ENCODE results near the gene LRRC59. TPM values are rescaled to one million over a fixed set of nuclear protein-coding genes. Genes with fewer than 3 reads are reported as not detected.

Gene LRRC59
- total and polyA plus RNA-seq, 8 donors: 43.6 to 151 (median 54.3) TPM

DNA sequence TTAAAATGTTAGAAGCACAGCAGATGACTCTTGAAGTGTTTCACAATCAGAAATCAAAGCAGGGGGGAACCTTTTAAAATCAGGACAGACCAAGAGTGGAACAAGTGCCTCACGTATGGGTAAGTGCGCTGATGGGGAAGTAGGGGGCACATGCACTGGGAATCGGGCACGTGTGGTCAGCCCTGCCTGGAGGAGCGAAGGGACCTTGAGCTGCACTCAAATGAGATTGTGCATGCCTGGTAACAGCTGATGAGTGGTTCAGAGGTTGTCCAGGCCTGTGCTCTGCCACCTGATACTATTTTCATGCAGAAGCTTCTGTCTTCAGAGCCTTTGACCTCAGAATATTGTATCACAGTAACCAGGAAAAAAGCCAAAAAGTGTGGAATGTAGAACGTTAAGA is 65.1 kb downstream of the LRRC59 start:
- ATAC-seq (no peak), DNase-seq (no peak)
- no peaks in the 10 kb centered on the region for H3K4me1 ChIP-seq
- no peaks in the 10 kb centered on the region for H3K36me3 ChIP-seq
- no peak overlapping the region for H3K27ac ChIP-seq
- TF ChIP-seq, protein P1, sequence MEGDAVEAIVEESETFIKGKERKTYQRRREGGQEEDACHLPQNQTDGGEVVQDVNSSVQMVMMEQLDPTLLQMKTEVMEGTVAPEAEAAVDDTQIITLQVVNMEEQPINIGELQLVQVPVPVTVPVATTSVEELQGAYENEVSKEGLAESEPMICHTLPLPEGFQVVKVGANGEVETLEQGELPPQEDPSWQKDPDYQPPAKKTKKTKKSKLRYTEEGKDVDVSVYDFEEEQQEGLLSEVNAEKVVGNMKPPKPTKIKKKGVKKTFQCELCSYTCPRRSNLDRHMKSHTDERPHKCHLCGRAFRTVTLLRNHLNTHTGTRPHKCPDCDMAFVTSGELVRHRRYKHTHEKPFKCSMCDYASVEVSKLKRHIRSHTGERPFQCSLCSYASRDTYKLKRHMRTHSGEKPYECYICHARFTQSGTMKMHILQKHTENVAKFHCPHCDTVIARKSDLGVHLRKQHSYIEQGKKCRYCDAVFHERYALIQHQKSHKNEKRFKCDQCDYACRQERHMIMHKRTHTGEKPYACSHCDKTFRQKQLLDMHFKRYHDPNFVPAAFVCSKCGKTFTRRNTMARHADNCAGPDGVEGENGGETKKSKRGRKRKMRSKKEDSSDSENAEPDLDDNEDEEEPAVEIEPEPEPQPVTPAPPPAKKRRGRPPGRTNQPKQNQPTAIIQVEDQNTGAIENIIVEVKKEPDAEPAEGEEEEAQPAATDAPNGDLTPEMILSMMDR (IDR thresholded peaks at IDR 0.05): no peak
- H3K9me3 ChIP-seq: no peaks in the 10 kb centered on the region
- H3K27me3 ChIP-seq: peaks cover 0 to 4% of the 10 kb centered on the region in 2 donors
- no peak overlapping the region for H3K4me3 ChIP-seq
- intact Hi-C loops (cut with DNase I): no loop called here

Other genes with a start within 250 kb of the LRRC59 start
- 10 to 100 TPM; 67.4 to 86.6 TPM for gene PPP1R9B, start 246.8 kb downstream of the LRRC59 start, total RNA-seq
- gene PPP1R9B, start 246.8 kb downstream of the LRRC59 start, polyA plus RNA-seq (ENCODE audit: insufficient read length in 6 of 6): 10 to 100 TPM; 53.4 to 68.9 (median 61.5) TPM
- 10 to 100 TPM in 1 of 2 donors, 1 to 10 TPM in 1; 8.3 to 18.5 TPM for gene SGCA, start 231.5 kb downstream of the LRRC59 start, total RNA-seq
- 1 to 10 TPM; 3.2 to 7.5 (median 4.8) TPM for gene SGCA, start 231.5 kb downstream of the LRRC59 start, polyA plus RNA-seq (ENCODE audit: insufficient read length in 6 of 6)
- gene COL1A1, start 195.9 kb downstream of the LRRC59 start, total RNA-seq: 1,000 to 10,000 TPM in 1 of 2 donors, 100 to 1,000 TPM in 1; 867 to 4,830 TPM
- 100 to 1,000 TPM; 421 to 948 (median 622) TPM for gene COL1A1, start 195.9 kb downstream of the LRRC59 start, polyA plus RNA-seq (ENCODE audit: insufficient read length in 6 of 6)
- gene TMEM92, start 123.1 kb downstream of the LRRC59 start, total RNA-seq: 10 to 100 TPM in 1 of 2 donors, 1 to 10 TPM in 1; 4.4 to 10.7 TPM
- 1 to 10 TPM; 4.4 to 6.8 (median 6.4) TPM for gene TMEM92, start 123.1 kb downstream of the LRRC59 start, polyA plus RNA-seq (ENCODE audit: insufficient read length in 6 of 6)
- 10 to 100 TPM; 19.6 to 24.3 TPM for gene XYLT2, start 51.4 kb downstream of the LRRC59 start, total RNA-seq
- 10 to 100 TPM; 18.6 to 25.0 (median 21.4) TPM for gene XYLT2, start 51.4 kb downstream of the LRRC59 start, polyA plus RNA-seq (ENCODE audit: insufficient read length in 6 of 6)
- 10 to 100 TPM; 52.5 to 53.8 TPM for gene MRPL27, start 24.3 kb downstream of the LRRC59 start, total RNA-seq
- gene MRPL27, start 24.3 kb downstream of the LRRC59 start, polyA plus RNA-seq (ENCODE audit: insufficient read length in 6 of 6): 10 to 100 TPM; 53.9 to 60.1 (median 56.4) TPM
- gene EME1, start 24.3 kb downstream of the LRRC59 start, total RNA-seq: 1 to 10 TPM; 2.6 to 3.8 TPM
- gene EME1, start 24.3 kb downstream of the LRRC59 start, polyA plus RNA-seq (ENCODE audit: insufficient read length in 6 of 6): 10 to 100 TPM in 4 of 6 donors, 1 to 10 TPM in 2; 7.9 to 12.7 (median 11.4) TPM
- 100 to 1,000 TPM in 1 of 2 donors, 10 to 100 TPM in 1; 60.9 to 148 TPM for gene ACSF2, start 28.7 kb upstream of the LRRC59 start, total RNA-seq
- gene ACSF2, start 28.7 kb upstream of the LRRC59 start, polyA plus RNA-seq (ENCODE audit: insufficient read length in 6 of 6): 100 to 1,000 TPM; 106 to 146 (median 124) TPM
- gene CHAD, start 71.4 kb upstream of the LRRC59 start, total RNA-seq: under 1 TPM; 0.17 to 0.21 TPM
- gene CHAD, start 71.4 kb upstream of the LRRC59 start, polyA plus RNA-seq (ENCODE audit: insufficient read length in 6 of 6): 1 to 10 TPM; 3.9 to 9.8 (median 5.5) TPM
- gene RSAD1, start 81.3 kb upstream of the LRRC59 start, total RNA-seq: 10 to 100 TPM; 28.5 to 34.8 TPM
- 10 to 100 TPM; 40.6 to 61.5 (median 48.0) TPM for gene RSAD1, start 81.3 kb upstream of the LRRC59 start, polyA plus RNA-seq (ENCODE audit: insufficient read length in 6 of 6)
- gene MYCBPAP, start 110.9 kb upstream of the LRRC59 start, total RNA-seq: 1 to 10 TPM; 1.4 to 2.7 TPM
- 1 to 10 TPM; 5.1 to 9.1 (median 6.1) TPM for gene MYCBPAP, start 110.9 kb upstream of the LRRC59 start, polyA plus RNA-seq (ENCODE audit: insufficient read length in 6 of 6)
- 1 to 10 TPM in 1 of 2 donors, under 1 TPM in 1; 0.55 to 6.4 TPM for gene EPN3, start 135.2 kb upstream of the LRRC59 start, total RNA-seq
- gene EPN3, start 135.2 kb upstream of the LRRC59 start, polyA plus RNA-seq (ENCODE audit: insufficient read length in 6 of 6): 1 to 10 TPM; 3.2 to 5.6 (median 4.3) TPM
- gene SPATA20, start 149.7 kb upstream of the LRRC59 start, total RNA-seq: 10 to 100 TPM; 37.6 to 57.2 TPM
- 10 to 100 TPM; 41.1 to 60.5 (median 47.7) TPM for gene SPATA20, start 149.7 kb upstream of the LRRC59 start, polyA plus RNA-seq (ENCODE audit: insufficient read length in 6 of 6)
- 1 to 10 TPM in 1 of 2 donors, under 1 TPM in 1; 0.50 to 4.3 TPM for gene CACNA1G, start 163.2 kb upstream of the LRRC59 start, total RNA-seq
- 10 to 100 TPM; 16.6 to 38.2 (median 21.7) TPM for gene CACNA1G, start 163.2 kb upstream of the LRRC59 start, polyA plus RNA-seq (ENCODE audit: insufficient read length in 6 of 6)
- gene ABCC3, start 237.4 kb upstream of the LRRC59 start, total RNA-seq: 100 to 1,000 TPM in 1 of 2 donors, 10 to 100 TPM in 1; 52.3 to 120 TPM
- gene ABCC3, start 237.4 kb upstream of the LRRC59 start, polyA plus RNA-seq (ENCODE audit: insufficient read length in 6 of 6): 10 to 100 TPM; 30.9 to 82.4 (median 47.5) TPM